Kidney glomerular epithelial cell (primary cell): ENCODE measurements around the gene SELP.
A peak's percentile ranks its signal among the peaks of the same experiment; 100 is the strongest.
"Not testable (repeated sequence)": the region's sequence is repeated elsewhere in the genome, so short reads cannot be mapped to it uniquely, and the experiment has no call there.

Experiments used
- DNase-seq: peaks from one replicate; lab custom pipeline; 2025; lab: John Stamatoyannopoulos, UW

SELP gene

GRCh38 chr1:169630006-169630405 lies at the start of gene SELP:
Gene SELP (minus strand): TSS chr1:169630124. CDS start chr1:169630074, 50 bp downstream.
- peak; percentile 15 for DNase-seq

- DNase-seq: no peak
Observed at GRCh38 chr1:169679692-169680091, 49.8 kb upstream of the SELP start.

- DNase-seq: peak; percentile 33
Observed at GRCh38 chr1:169676001-169676400, 46.1 kb upstream of the SELP start.

GRCh38 chr1:169670836-169671235 lies 40.9 kb upstream of the SELP start:
- DNase-seq: no peak

GRCh38 chr1:169670244-169670643 lies 40.3 kb upstream of the SELP start:
- not testable (repeated sequence) for DNase-seq

GRCh38 chr1:169667699-169668596 lies 38.0 kb upstream of the SELP start:
- DNase-seq: not testable (repeated sequence)

- not testable (repeated sequence) for DNase-seq
Observed at GRCh38 chr1:169667227-169667639, 37.3 kb upstream of the SELP start.

- not testable (repeated sequence) for DNase-seq
Observed at GRCh38 chr1:169662680-169663079, 32.8 kb upstream of the SELP start.

- DNase-seq: not testable (repeated sequence)
Observed at GRCh38 chr1:169661066-169661465, 31.1 kb upstream of the SELP start.

- not testable (repeated sequence) for DNase-seq
Observed at GRCh38 chr1:169658777-169659176, 28.9 kb upstream of the SELP start.

GRCh38 chr1:169653873-169654272 lies 23.9 kb upstream of the SELP start:
- DNase-seq: no peak

- DNase-seq: no peak
Observed at GRCh38 chr1:169651035-169651434, 21.1 kb upstream of the SELP start.

- no peak for DNase-seq
Observed at GRCh38 chr1:169650551-169650950, 20.6 kb upstream of the SELP start.

GRCh38 chr1:169648709-169649108 lies 18.8 kb upstream of the SELP start:
- no peak for DNase-seq

GRCh38 chr1:169648187-169648586 lies 18.3 kb upstream of the SELP start:
- no peak for DNase-seq

GRCh38 chr1:169647512-169647911 lies 17.6 kb upstream of the SELP start:
- no peak for DNase-seq

- DNase-seq: no peak
Observed at GRCh38 chr1:169644297-169644696, 14.4 kb upstream of the SELP start.

- no peak for DNase-seq
Observed at GRCh38 chr1:169634877-169635276, 5.0 kb upstream of the SELP start.

GRCh38 chr1:169634145-169634544 lies 4.2 kb upstream of the SELP start:
- DNase-seq: no peak

GRCh38 chr1:169631249-169631648 lies 1.3 kb upstream of the SELP start:
- no peak for DNase-seq

- DNase-seq: no peak
Observed at GRCh38 chr1:169624912-169625311, 5.0 kb downstream of the SELP start.

GRCh38 chr1:169624122-169624521 lies 5.8 kb downstream of the SELP start:
- DNase-seq: peak; percentile 2

- no peak for DNase-seq
Observed at GRCh38 chr1:169623132-169623926, 6.6 kb downstream of the SELP start.
